Measurements from ENCODE around the gene CFAP161. TPM values are rescaled to one million over a fixed set of nuclear protein-coding genes. Genes with fewer than 3 reads are reported as not detected.
A peak's percentile ranks its signal among the peaks of the same experiment; 100 is the strongest.

CFAP161 gene
- total and polyA plus RNA-seq, 9 of the 15 experiments (the other 6 are each of a cell fraction or from before 2014, with no cell fraction given) = 25.8 to 83.3 (median 75.6) TPM

GRCh38 chr15:81117136-81117535, 16.9 kb upstream of the CFAP161 start:
- ChIA-PET CTCF (ENCODE audit: low intra/inter-chr PET ratio) (interaction anchor here (0.6 kb wide), 1 partner anchor 144 kb away, joined by 3 read pairs; no protein-coding TSS in a partner anchor), POLR2A (no interaction called here)
- no peaks in the 10 kb centered on the region for H3K9me3 ChIP-seq (replicated peaks; ENCODE audit: control insufficient read depth, insufficient read depth, low read depth, low read length)
- 59% methylated on average over 3 of the region's 3 CpGs for WGBS (ENCODE audit: insufficient coverage, low coverage, missing lambda C conversion rate)
- no peaks in the 10 kb centered on the region for H4K20me1 ChIP-seq (replicated peaks; ENCODE audit: control insufficient read depth, insufficient read depth, low read length)
- no peak overlapping the region for H3K4me2 ChIP-seq (ENCODE audit: insufficient read depth, low read length)
- DNase-seq (ENCODE audit: extremely low read depth in 1 of 4, low spot score in 3 of 4) (no peak), ATAC-seq (no peak), FAIRE-seq (no peak)
- H3K9me1 ChIP-seq (ENCODE audit: control insufficient read depth, insufficient read depth, low read length) = no peaks in the 10 kb centered on the region
- no peak overlapping the region for H3K4me3 ChIP-seq
- no TSS peak for BruUV-seq (replicated peaks)
- TF ChIP-seq NFIC (IDR thresholded peaks at IDR 0.05) = no peak
- no peak for TF ChIP-seq CEBPG (CRISPR knock-in tag; IDR thresholded peaks at IDR 0.05)
- peak in 1 of 2 experiments; percentile 57; a peak in 2 of 4 replicates for TF ChIP-seq CEBPG (tag; conservative IDR thresholded peaks at IDR 0.05 in 1 of 2, IDR thresholded peaks at IDR 0.05 in 1 of 2)
- TF ChIP-seq GTF2A2 (tag; IDR thresholded peaks at IDR 0.05) = no peak
- H2AFZ ChIP-seq (ENCODE audit: low read depth, low read length) = no peak overlapping the region
- intact Hi-C loops (cut with micrococcal nuclease) (no loop called here), in situ Hi-C loops (cut with MboI) (loop anchor here (25.0 kb wide), 1 partner anchor 655 kb away; no protein-coding TSS in a partner anchor)
- H3K36me3 ChIP-seq (ENCODE audit: control insufficient read depth, insufficient read depth, low read length) = peaks cover 6% of the 10 kb centered on the region; the same call in 2 of the 3 replicates
- no peak overlapping the region for H3K27ac ChIP-seq (ENCODE audit: extremely low read depth, low read depth, low read length)
- 0 out of 3 replicates have a peak, but pooled peaks cover 9% of the 10 kb centered on the region for H3K79me2 ChIP-seq (ENCODE audit: control insufficient read depth, insufficient read depth, low read length)
- peaks cover 0 to 3% of the 10 kb centered on the region in 2 experiments; a peak in 2 of 5 replicates for H3K4me1 ChIP-seq (replicated peaks in 1 of 2; ENCODE audit: control insufficient read depth in 2 of 2, insufficient read depth in 2 of 2, low read length in 2 of 2)
- no peak overlapping the region for H3K9ac ChIP-seq (ENCODE audit: insufficient read depth in 1 of 2, low read depth in 2 of 2, low read length in 2 of 2)
- no peaks in the 10 kb centered on the region for H3K27me3 ChIP-seq (ENCODE audit: control insufficient read depth in 2 of 2, insufficient read depth in 2 of 2, low read length in 2 of 2)

DNA sequence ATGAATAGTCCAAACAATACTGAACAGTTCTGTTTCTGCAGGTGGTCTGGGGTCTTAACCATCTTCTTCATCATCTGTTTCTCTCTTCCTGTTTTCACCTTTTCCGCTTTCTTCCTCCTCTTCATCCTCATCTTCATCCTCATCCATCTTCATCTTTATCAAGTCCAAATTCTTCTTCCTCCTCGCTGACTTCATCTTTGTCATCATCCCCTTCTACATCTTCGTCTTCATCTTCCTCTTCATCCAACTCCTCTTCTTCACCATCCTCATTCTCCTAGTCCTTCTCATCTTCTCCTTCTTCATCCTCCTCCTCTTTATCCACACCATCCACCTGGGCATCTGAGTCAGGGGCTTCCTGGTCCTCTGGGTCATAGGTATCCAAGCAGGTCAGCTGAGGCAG, 16.5 kb upstream of the CFAP161 start:
- Histone ChIP-seq H3K27me3 (ENCODE audit: control insufficient read depth in 2 of 2, insufficient read depth in 2 of 2, low read length in 2 of 2) (no peaks in the 10 kb centered on the region), H3K4me1 (replicated peaks in 1 of 2; ENCODE audit: control insufficient read depth in 2 of 2, insufficient read depth in 2 of 2, low read length in 2 of 2) (peaks cover 0 to 3% of the 10 kb centered on the region in 2 experiments; a peak in 2 of 5 replicates), H3K36me3 (ENCODE audit: control insufficient read depth, insufficient read depth, low read length) (peaks cover 6% of the 10 kb centered on the region; the same call in 2 of the 3 replicates), H3K79me2 (ENCODE audit: control insufficient read depth, insufficient read depth, low read length) (0 out of 3 replicates have a peak, but pooled peaks cover 9% of the 10 kb centered on the region), H3K9me1 (ENCODE audit: control insufficient read depth, insufficient read depth, low read length) (no peaks in the 10 kb centered on the region), H3K9ac (ENCODE audit: insufficient read depth in 1 of 2, low read depth in 2 of 2, low read length in 2 of 2) (no peak overlapping the region), H2AFZ (ENCODE audit: low read depth, low read length) (no peak overlapping the region), H3K27ac (ENCODE audit: extremely low read depth, low read depth, low read length) (no peak overlapping the region), H4K20me1 (replicated peaks; ENCODE audit: control insufficient read depth, insufficient read depth, low read length) (no peaks in the 10 kb centered on the region), H3K4me3 (no peak overlapping the region), H3K9me3 (replicated peaks; ENCODE audit: control insufficient read depth, insufficient read depth, low read depth, low read length) (no peaks in the 10 kb centered on the region), H3K4me2 (ENCODE audit: insufficient read depth, low read length) (no peak overlapping the region)
- ChIA-PET CTCF (ENCODE audit: low intra/inter-chr PET ratio) (interaction anchor here (0.6 kb wide), 1 partner anchor 143 kb away, joined by 3 read pairs; no protein-coding TSS in a partner anchor), POLR2A (no interaction called here)
- DNase-seq (ENCODE audit: extremely low read depth in 1 of 4, low spot score in 3 of 4) (no peak), ATAC-seq (no peak), FAIRE-seq (no peak)
- 69% methylated on average over 3 of the region's 3 CpGs for WGBS (ENCODE audit: insufficient coverage, low coverage, missing lambda C conversion rate)
- in situ Hi-C loops (cut with MboI) (loop anchor here (25.0 kb wide), 1 partner anchor 655 kb away; no protein-coding TSS in a partner anchor), intact Hi-C loops (cut with micrococcal nuclease) (no loop called here)
- TF ChIP-seq HDAC1 (IDR thresholded peaks at IDR 0.05) (peak in 1 of 2 experiments; percentile 31; a peak in 1 of 4 replicates), ETS2 (tag; IDR thresholded peaks at IDR 0.05; ENCODE audit: borderline replicate concordance, poor library complexity, severe bottlenecking) (no peak), ARHGAP35 (IDR thresholded peaks at IDR 0.05; ENCODE audit: partially characterized antibody) (peak; percentile 21), DIDO1 (tag; IDR thresholded peaks at IDR 0.05; ENCODE audit: low read depth) (no peak)
- BruUV-seq (replicated peaks) = no TSS peak
